Activated T-cell treated with anti-CD3 and anti-CD28 coated beads, Interleukin-2, amount 50 U/mL, for 24 hours (primary cell): ENCODE results near the gene F2.
"Not testable (repeated sequence)": the region's sequence is repeated elsewhere in the genome, so short reads cannot be mapped to it uniquely, and the experiment has no call there.

ENCODE experiments used
- DNase-seq: peaks from one replicate; pipeline ENCODE4 v3.0.0-alpha.2; 2020
- H3K27ac Mint-ChIP-seq: 2 replicates; pipeline ENCODE4 v1.8.0; 2020; ENCODE audit warnings: mild to moderate bottlenecking, mixed read lengths
- H3K27me3 Mint-ChIP-seq: 2 replicates; pipeline ENCODE4 v1.8.0; 2020; ENCODE audit warnings: mixed read lengths
- H3K36me3 Mint-ChIP-seq: 2 replicates; pipeline ENCODE4 v1.8.0; 2020; ENCODE audit warnings: low read depth, mixed read lengths
- H3K4me1 Mint-ChIP-seq: 2 replicates; pipeline ENCODE4 v1.8.0; 2020; ENCODE audit warnings: low read depth, mixed read lengths
- H3K4me3 Mint-ChIP-seq: 2 replicates; pipeline ENCODE4 v1.8.0; 2020; ENCODE audit warnings: mild to moderate bottlenecking, moderate library complexity, mixed read lengths
- H3K9me3 Mint-ChIP-seq: 2 replicates; pipeline ENCODE4 v1.8.0; 2020; ENCODE audit warnings: mixed read lengths

Gene F2

GRCh38 chr11:46696212-46696558, 22.8 kb upstream of the F2 start:
- Mint-ChIP-seq H3K4me1 (peaks cover 37% of the 10 kb centered on the region), H3K9me3 (no peaks in the 10 kb centered on the region), H3K36me3 (peaks cover 78% of the 10 kb centered on the region), H3K27me3 (no peaks in the 10 kb centered on the region), H3K27ac (peak overlapping the region; percentile 50), H3K4me3 (no peak overlapping the region)
- no peak for DNase-seq

GRCh38 chr11:46697303-46697702, 21.7 kb upstream of the F2 start:
- H3K36me3 Mint-ChIP-seq = peaks cover 79% of the 10 kb centered on the region
- DNase-seq = no peak
- no peaks in the 10 kb centered on the region for H3K9me3 Mint-ChIP-seq
- H3K27ac Mint-ChIP-seq = peak overlapping the region; percentile 99
- H3K4me3 Mint-ChIP-seq = no peak overlapping the region
- peaks cover 44% of the 10 kb centered on the region for H3K4me1 Mint-ChIP-seq
- H3K27me3 Mint-ChIP-seq = no peaks in the 10 kb centered on the region

GRCh38 chr11:46697723-46698122, 21.3 kb upstream of the F2 start:
- no peaks in the 10 kb centered on the region for H3K9me3 Mint-ChIP-seq
- no peak overlapping the region for H3K4me3 Mint-ChIP-seq
- peaks cover 80% of the 10 kb centered on the region for H3K36me3 Mint-ChIP-seq
- peaks cover 48% of the 10 kb centered on the region for H3K4me1 Mint-ChIP-seq
- H3K27me3 Mint-ChIP-seq = no peaks in the 10 kb centered on the region
- peak overlapping the region; percentile 99 for H3K27ac Mint-ChIP-seq
- DNase-seq = no peak

GRCh38 chr11:46698597-46698996, 20.4 kb upstream of the F2 start:
- Mint-ChIP-seq H3K27me3 (no peaks in the 10 kb centered on the region), H3K36me3 (peaks cover 80% of the 10 kb centered on the region), H3K9me3 (no peaks in the 10 kb centered on the region), H3K4me3 (peak overlapping the region; percentile 98), H3K4me1 (peaks cover 56% of the 10 kb centered on the region), H3K27ac (peak overlapping the region; percentile 99)
- no peak for DNase-seq

- peaks cover 79% of the 10 kb centered on the region for H3K36me3 Mint-ChIP-seq
- no peaks in the 10 kb centered on the region for H3K9me3 Mint-ChIP-seq
- H3K27ac Mint-ChIP-seq = peak within 1 kb of the TSS; percentile 99
- peaks cover 54% of the 10 kb centered on the region for H3K4me1 Mint-ChIP-seq
- peak; percentile 98 for DNase-seq
- peak within 1 kb of the TSS; percentile 98 for H3K4me3 Mint-ChIP-seq
- no peaks in the 10 kb centered on the region for H3K27me3 Mint-ChIP-seq
Measured at GRCh38 chr11:46700241-46701077, 18.6 kb upstream of the F2 start, which contains the start of the genes ARHGAP1 and ZNF408. ARHGAP1 (minus strand) TSS chr11:46700619; CDS start chr11:46696107, 4,512 bp downstream. ZNF408 (plus strand) TSS chr11:46701031; CDS start chr11:46701048, 17 bp downstream.

GRCh38 chr11:46701078-46701654, 17.8 kb upstream of the F2 start:
- Mint-ChIP-seq H3K27ac (peak overlapping the region; percentile 99), H3K9me3 (no peaks in the 10 kb centered on the region), H3K4me1 (peaks cover 50% of the 10 kb centered on the region), H3K27me3 (no peaks in the 10 kb centered on the region), H3K4me3 (peak overlapping the region; percentile 98), H3K36me3 (peaks cover 79% of the 10 kb centered on the region)
- DNase-seq = no peak

GRCh38 chr11:46705070-46705688, 13.8 kb upstream of the F2 start:
- H3K27ac Mint-ChIP-seq = no peak overlapping the region
- H3K9me3 Mint-ChIP-seq = no peaks in the 10 kb centered on the region
- DNase-seq = no peak
- H3K27me3 Mint-ChIP-seq = no peaks in the 10 kb centered on the region
- H3K36me3 Mint-ChIP-seq = peaks cover 76% of the 10 kb centered on the region
- H3K4me3 Mint-ChIP-seq = no peak overlapping the region
- H3K4me1 Mint-ChIP-seq = peaks cover 26% of the 10 kb centered on the region

- Mint-ChIP-seq H3K9me3 (no peaks in the 10 kb centered on the region), H3K27ac (no peak overlapping the region), H3K4me1 (peaks cover 16% of the 10 kb centered on the region), H3K36me3 (peaks cover 59% of the 10 kb centered on the region), H3K27me3 (no peaks in the 10 kb centered on the region), H3K4me3 (no peak overlapping the region)
- DNase-seq = no peak
Measured at GRCh38 chr11:46706886-46707285, 12.1 kb upstream of the F2 start.

- not testable (repeated sequence) for H3K9me3 Mint-ChIP-seq, H3K27me3 Mint-ChIP-seq, H3K4me1 Mint-ChIP-seq, DNase-seq, H3K27ac Mint-ChIP-seq, H3K4me3 Mint-ChIP-seq
- peaks cover 37% of the 10 kb centered on the region for H3K36me3 Mint-ChIP-seq
Measured at GRCh38 chr11:46709351-46709750, 9.7 kb upstream of the F2 start.

- Mint-ChIP-seq H3K9me3 (no peaks in the 10 kb centered on the region), H3K4me1 (peaks cover 6% of the 10 kb centered on the region), H3K27me3 (no peaks in the 10 kb centered on the region), H3K36me3 (peaks cover 22% of the 10 kb centered on the region), H3K4me3 (no peak overlapping the region), H3K27ac (no peak overlapping the region)
- no peak for DNase-seq
Measured at GRCh38 chr11:46710821-46711269, 8.2 kb upstream of the F2 start.

GRCh38 chr11:46711303-46711702, 7.7 kb upstream of the F2 start:
- Mint-ChIP-seq H3K4me1 (peaks cover 6% of the 10 kb centered on the region), H3K27ac (no peak overlapping the region), H3K27me3 (no peaks in the 10 kb centered on the region), H3K36me3 (peaks cover 17% of the 10 kb centered on the region), H3K4me3 (no peak overlapping the region), H3K9me3 (no peaks in the 10 kb centered on the region)
- DNase-seq = no peak

- Mint-ChIP-seq H3K4me3 (no peak overlapping the region), H3K36me3 (peaks cover 2% of the 10 kb centered on the region), H3K9me3 (no peaks in the 10 kb centered on the region), H3K27ac (no peak overlapping the region), H3K27me3 (no peaks in the 10 kb centered on the region), H3K4me1 (peaks cover 5% of the 10 kb centered on the region)
- DNase-seq = no peak
Measured at GRCh38 chr11:46712874-46713576, 6.0 kb upstream of the F2 start.

- H3K4me3 Mint-ChIP-seq, DNase-seq, H3K27ac Mint-ChIP-seq, H3K9me3 Mint-ChIP-seq, H3K27me3 Mint-ChIP-seq, H3K36me3 Mint-ChIP-seq: not testable (repeated sequence)
- H3K4me1 Mint-ChIP-seq = peaks cover 10% of the 10 kb centered on the region
Measured at GRCh38 chr11:46717825-46718154, 1.2 kb upstream of the F2 start.

- DNase-seq = no peak
- no peak overlapping the region for H3K4me3 Mint-ChIP-seq
- H3K4me1 Mint-ChIP-seq = peaks cover 10% of the 10 kb centered on the region
- H3K27ac Mint-ChIP-seq = peak overlapping the region; percentile 50
- H3K27me3 Mint-ChIP-seq = no peaks in the 10 kb centered on the region
- H3K36me3 Mint-ChIP-seq = no peaks in the 10 kb centered on the region
- no peaks in the 10 kb centered on the region for H3K9me3 Mint-ChIP-seq
Measured at GRCh38 chr11:46718155-46719019, 626 bp upstream of the F2 start.
